Measurements from ENCODE around the gene ZNF561. TPM values are rescaled to one million over a fixed set of nuclear protein-coding genes. Genes with fewer than 3 reads are reported as not detected.
A peak's percentile ranks its signal among the peaks of the same experiment; 100 is the strongest.
"Not testable (repeated sequence)": the region's sequence is repeated elsewhere in the genome, so short reads cannot be mapped to it uniquely, and the experiment has no call there.

Gene ZNF561
- polyA plus RNA-seq, 5 donors: 43.6 to 79.4 (median 71.9) TPM

DNA sequence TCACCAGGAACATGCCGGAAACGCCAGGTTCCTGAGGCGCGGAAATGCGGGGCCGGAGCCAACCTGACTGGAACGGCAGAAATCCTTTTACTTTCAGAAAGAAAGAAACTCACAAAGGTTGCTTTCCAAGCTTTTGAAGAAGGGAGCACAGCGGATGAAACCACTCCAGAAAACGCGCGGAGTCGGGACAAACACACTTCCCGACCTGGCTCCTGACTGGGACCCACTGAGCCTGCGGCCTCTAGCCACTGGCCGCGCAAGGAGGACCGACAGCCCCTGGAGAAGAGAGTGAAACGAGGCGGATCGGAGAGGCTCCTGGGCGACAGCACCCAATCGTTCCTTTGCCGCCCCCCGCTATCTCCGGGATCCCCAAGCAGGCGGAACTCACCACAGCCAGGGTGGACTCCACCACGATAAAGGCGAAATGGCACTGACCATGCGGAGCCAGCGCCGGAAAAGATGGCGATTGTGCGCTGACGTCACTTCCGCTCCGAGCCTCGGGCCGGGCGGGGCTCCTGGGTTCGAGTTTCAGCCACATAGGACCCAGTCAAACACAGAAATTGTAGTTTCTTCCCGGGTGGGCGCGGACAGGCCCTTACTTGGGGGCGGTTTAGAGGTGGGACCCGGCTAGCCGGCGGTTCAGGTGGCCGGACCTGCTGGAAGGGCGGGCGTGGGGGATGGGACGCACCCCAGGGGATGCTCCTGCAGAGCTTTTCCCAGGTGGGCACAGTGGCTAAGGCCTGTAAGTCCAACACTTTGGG, 36.8 kb downstream of the ZNF561 start, which contains the start of gene ZNF121:
Gene ZNF121, minus strand, starts transcription at position 432 of the 761 bp plus-strand sequence. CDS start 16,407 bp downstream, outside the sequence.
- DNase-seq: peak; percentile 88 to 90

GRCh38 chr19:9582081-9582725, 38.8 kb downstream of the ZNF561 start:
- not testable (repeated sequence) for DNase-seq

DNA sequence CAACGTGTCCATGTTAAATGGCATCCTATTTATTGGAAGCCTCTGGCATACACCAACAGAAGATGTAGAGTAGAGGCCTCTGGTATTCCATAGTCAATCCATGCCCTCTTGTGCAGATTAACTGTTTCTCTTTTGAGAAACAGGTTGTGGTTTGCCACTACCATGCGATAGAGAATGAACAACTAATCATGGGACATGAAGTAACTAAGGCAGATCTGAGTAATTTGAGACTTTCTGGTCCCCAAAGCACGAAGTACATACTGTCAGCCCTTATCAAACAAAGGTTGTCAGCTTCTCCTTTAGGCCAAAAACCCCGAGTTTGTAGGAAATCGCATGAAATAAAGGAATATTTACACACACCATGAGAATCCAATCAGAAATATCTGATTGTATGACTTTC, 40.3 kb downstream of the ZNF561 start:
- DNase-seq: no peak

DNA sequence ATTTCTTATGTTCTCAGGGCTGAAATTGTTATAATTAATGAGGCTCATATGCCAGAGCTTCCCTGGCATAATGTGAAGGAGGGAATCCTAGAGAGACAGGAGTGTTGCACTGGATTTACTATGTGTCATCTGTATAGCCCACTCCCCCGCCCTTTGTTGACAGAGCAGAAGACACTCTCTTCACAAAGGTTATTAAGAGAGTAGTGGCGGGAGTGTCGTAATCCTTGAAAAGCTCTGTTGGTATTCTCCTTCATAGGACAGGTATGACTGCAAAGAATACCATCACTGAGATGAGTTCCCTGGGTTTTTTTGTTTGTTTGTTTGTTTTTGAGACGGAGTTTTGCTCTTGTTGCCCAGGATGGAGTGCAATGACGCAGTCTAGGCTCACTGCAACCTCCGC, 50.8 kb downstream of the ZNF561 start:
- no peak for DNase-seq

- DNase-seq: no peak
Measured at GRCh38 chr19:9566729-9567128, 54.3 kb downstream of the ZNF561 start.

GRCh38 chr19:9565900-9566705, 54.9 kb downstream of the ZNF561 start:
- DNase-seq: no peak

Other genes with a start within 250 kb of the ZNF561 start
- 10 to 100 TPM; 34.4 to 94.5 (median 44.7) TPM for gene ZNF266, start 185.7 kb downstream of the ZNF561 start, polyA plus RNA-seq (ENCODE audit: insufficient read depth in 1 of 5, insufficient read length in 5 of 5, low replicate concordance in 1 of 5)
- gene ZNF560, start 122.6 kb downstream of the ZNF561 start, polyA plus RNA-seq (ENCODE audit: insufficient read depth in 1 of 5, insufficient read length in 5 of 5, low replicate concordance in 1 of 5): under 1 TPM; 0.21 to 0.41 (median 0.26) TPM
- 10 to 100 TPM; 12.8 to 27.7 (median 22.3) TPM for gene ZNF426, start 82.6 kb downstream of the ZNF561 start, polyA plus RNA-seq (ENCODE audit: insufficient read depth in 1 of 5, insufficient read length in 5 of 5, low replicate concordance in 1 of 5)
- gene ZNF121, start 36.7 kb downstream of the ZNF561 start, polyA plus RNA-seq (ENCODE audit: insufficient read depth in 1 of 5, insufficient read length in 5 of 5, low replicate concordance in 1 of 5): 10 to 100 TPM; 16.6 to 33.7 (median 27.0) TPM
- 10 to 100 TPM; 17.4 to 31.1 (median 25.0) TPM for gene ZNF562, start 53.9 kb upstream of the ZNF561 start, polyA plus RNA-seq (ENCODE audit: insufficient read depth in 1 of 5, insufficient read length in 5 of 5, low replicate concordance in 1 of 5)
- 10 to 100 TPM; 21.7 to 44.4 (median 34.6) TPM for gene ZNF846, start 147.5 kb upstream of the ZNF561 start, polyA plus RNA-seq (ENCODE audit: insufficient read depth in 1 of 5, insufficient read length in 5 of 5, low replicate concordance in 1 of 5)
- gene FBXL12, start 197.8 kb upstream of the ZNF561 start, polyA plus RNA-seq (ENCODE audit: insufficient read depth in 1 of 5, insufficient read length in 5 of 5, low replicate concordance in 1 of 5): 10 to 100 TPM; 26.2 to 40.9 (median 34.5) TPM
- 100 to 1,000 TPM; 191 to 281 (median 227) TPM for gene UBL5, start 206.7 kb upstream of the ZNF561 start, polyA plus RNA-seq (ENCODE audit: insufficient read depth in 1 of 5, insufficient read length in 5 of 5, low replicate concordance in 1 of 5)
- 10 to 100 TPM; 40.5 to 84.0 (median 53.5) TPM for gene PIN1, start 214.1 kb upstream of the ZNF561 start, polyA plus RNA-seq (ENCODE audit: insufficient read depth in 1 of 5, insufficient read length in 5 of 5, low replicate concordance in 1 of 5)